OCI-LY3 (cell line): ENCODE results near the gene AUTS2.

ENCODE experiments used
- EZH2phosphoT487 ChIP-seq: fragments of 200-600 bp; shearing (Covaris generic); IDR thresholded peaks from 2 replicates; pipeline ENCODE4 v1.6.1; 2018; ENCODE audit warnings: antibody characterized with exemption, mixed run types, low read depth
- TF ChIP-seq, protein P1 (sequence below): fragments of 200-600, 300-600 bp; sonication (generic); IDR thresholded peaks from 2 replicates; pipeline ENCODE4 v1.5.1; 2014; ENCODE audit warnings: antibody characterized with exemption, low read length, low read depth

DNA sequence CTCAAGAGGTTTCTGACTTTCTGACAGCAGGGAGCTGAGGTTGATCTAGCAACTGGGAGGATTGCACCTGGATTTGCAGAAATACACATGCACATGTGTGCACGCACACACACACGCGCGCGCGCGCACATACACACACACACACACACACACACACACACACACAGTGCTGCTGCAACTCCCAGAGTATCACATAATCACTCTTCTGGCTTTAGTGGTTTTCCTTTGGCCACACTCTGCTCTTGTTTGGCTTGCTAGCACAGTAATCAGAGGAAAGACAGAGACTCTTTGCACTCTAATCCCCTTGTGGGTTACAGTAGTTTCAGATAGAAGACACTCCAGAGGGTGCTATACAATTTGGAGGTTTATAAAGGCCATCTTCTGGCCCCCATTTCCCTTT lies 705.0 kb downstream of the AUTS2 start:
- no peak for TF ChIP-seq EZH2phosphoT487
- TF ChIP-seq, protein P1, sequence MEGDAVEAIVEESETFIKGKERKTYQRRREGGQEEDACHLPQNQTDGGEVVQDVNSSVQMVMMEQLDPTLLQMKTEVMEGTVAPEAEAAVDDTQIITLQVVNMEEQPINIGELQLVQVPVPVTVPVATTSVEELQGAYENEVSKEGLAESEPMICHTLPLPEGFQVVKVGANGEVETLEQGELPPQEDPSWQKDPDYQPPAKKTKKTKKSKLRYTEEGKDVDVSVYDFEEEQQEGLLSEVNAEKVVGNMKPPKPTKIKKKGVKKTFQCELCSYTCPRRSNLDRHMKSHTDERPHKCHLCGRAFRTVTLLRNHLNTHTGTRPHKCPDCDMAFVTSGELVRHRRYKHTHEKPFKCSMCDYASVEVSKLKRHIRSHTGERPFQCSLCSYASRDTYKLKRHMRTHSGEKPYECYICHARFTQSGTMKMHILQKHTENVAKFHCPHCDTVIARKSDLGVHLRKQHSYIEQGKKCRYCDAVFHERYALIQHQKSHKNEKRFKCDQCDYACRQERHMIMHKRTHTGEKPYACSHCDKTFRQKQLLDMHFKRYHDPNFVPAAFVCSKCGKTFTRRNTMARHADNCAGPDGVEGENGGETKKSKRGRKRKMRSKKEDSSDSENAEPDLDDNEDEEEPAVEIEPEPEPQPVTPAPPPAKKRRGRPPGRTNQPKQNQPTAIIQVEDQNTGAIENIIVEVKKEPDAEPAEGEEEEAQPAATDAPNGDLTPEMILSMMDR = no peak
